CD4-positive, alpha-beta T cell treated with Interleukin-6 at 100 ng/mL for 8 hours (primary cell): ENCODE results near the gene CACNA1C.
"Not testable (repeated sequence)": the region's sequence is repeated elsewhere in the genome, so short reads cannot be mapped to it uniquely, and the experiment has no call there.

Source experiments
- DNase-seq: peaks from one replicate; pipeline ENCODE4 v3.0.0-alpha.2; 2020; ENCODE audit warnings: mixed read lengths, low spot score

Gene CACNA1C

GRCh38 chr12:2112401-2112800 is 59.6 kb downstream of the CACNA1C start:
- no peak for DNase-seq

DNA sequence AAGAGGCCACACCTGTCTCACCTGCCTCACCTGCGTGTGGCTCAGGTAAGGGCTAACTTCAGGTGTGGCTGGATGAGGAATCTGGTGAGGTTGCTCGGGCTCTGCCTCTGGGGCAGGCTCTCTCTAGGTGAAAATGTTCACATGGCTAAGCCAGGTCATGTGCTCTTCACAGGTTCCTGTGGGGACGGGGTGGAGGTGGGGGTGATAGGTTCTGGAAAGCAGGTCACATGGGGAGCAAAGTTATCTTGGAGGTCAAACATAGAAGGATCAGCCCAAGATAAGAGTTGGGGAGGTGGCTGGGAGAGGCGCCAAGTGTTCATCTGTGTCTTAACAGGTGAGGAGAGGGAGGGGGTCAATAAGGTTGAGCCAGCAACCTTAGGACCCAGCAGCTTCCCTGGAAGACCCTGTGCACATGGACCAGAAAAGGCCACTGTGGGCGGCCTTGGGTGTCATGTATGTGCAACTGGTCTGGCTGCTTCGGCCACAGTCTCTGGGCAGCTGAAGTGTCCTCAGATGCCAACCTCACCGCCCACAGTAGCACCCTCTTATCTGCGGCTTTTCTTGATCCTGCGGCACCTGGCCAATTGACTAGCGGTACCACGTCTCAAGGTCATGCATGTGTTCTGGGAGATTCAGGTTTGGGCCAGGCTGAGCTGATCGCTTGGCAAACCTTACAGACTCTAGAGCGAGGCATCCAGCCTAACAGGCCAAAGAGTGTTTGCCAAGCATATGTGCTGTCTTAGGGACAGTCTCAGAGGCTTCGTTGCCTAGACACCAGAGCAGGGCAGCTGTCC is 60.5 kb downstream of the CACNA1C start:
- no peak for DNase-seq

DNA sequence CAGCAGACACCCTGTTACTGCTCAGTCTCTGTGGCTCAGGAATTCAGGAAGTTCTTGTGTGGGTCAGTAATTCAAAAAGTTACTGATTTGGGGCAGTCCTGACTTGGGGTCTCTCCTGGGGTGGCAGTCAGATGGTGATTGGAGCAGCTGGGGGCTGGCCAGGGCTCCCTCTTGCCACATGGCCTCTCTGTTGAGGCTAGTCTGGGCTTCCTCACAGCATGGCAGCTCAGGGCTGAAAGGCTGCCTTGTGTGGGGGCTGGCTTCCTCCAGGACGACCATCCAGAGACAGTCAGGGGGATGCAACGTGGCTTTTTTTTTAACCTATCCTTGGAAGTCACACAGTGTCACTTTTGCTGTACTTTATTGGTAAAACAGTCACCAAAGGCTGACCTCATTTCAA is 61.3 kb downstream of the CACNA1C start:
- no peak for DNase-seq

DNA sequence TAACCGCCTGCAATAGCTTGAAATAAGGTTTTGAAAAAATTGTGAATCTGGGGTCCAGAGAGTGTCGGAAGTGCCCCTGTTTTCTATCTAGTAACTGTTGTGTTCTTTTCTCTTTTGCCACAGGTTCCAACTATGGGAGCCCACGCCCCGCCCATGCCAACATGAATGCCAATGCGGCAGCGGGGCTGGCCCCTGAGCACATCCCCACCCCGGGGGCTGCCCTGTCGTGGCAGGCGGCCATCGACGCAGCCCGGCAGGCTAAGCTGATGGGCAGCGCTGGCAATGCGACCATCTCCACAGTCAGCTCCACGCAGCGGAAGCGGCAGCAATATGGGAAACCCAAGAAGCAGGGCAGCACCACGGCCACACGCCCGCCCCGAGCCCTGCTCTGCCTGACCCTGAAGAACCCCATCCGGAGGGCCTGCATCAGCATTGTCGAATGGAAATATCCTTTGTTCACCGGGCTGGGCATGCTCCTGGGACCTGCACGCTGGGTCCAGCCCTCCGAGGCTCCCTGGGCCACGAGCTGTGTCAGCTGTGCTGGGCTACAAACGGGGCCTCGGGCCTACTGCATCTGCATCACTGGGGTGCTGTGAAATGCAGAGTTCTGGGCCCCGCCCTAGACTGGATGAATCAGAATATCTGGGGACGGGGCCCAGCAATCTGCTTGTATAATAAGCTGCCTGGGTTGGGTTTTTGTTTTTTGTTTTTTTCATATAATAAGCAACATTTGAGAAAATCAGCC is 62.5 kb downstream of the CACNA1C start:
- no peak for DNase-seq

DNA sequence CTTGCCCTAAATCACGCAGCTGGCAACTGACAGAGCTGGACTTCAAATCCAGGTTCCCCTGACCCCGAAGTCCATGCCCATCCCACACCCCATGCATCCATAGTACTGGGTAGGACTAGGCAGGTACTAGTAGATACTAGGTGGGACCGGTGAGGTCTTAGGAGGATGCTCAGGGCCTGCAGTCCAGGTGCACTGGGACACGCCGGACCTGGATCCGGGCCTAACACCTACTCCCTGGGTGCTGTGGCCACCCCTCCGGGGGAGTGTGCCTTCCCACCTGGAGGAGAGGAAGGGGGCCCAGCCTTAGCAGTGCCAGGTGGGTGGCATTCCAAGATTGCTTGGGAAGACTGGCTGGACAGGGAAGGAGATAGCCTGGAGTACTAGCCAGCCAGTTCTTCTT is 64.8 kb downstream of the CACNA1C start:
- no peak for DNase-seq

DNA sequence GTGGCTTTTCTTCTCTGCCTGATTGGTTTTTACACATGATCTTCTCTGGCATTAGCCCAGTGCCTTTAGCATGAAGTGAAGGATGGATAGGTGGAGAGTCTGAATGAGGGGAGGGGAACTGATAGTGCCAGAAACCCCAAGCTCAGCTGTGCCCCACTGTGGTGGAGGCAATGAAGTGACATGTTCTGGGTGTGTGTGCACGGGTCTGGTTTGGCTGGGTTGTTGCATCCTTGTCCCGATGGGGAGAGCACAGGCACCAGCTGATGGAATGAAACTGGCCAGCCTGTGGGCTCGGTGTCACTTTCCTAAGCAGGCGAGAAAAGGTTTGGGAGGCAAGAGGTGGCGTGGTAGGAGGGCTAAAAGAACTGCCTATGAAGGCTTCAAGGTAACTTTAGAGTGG is 65.3 kb downstream of the CACNA1C start:
- DNase-seq = no peak

DNA sequence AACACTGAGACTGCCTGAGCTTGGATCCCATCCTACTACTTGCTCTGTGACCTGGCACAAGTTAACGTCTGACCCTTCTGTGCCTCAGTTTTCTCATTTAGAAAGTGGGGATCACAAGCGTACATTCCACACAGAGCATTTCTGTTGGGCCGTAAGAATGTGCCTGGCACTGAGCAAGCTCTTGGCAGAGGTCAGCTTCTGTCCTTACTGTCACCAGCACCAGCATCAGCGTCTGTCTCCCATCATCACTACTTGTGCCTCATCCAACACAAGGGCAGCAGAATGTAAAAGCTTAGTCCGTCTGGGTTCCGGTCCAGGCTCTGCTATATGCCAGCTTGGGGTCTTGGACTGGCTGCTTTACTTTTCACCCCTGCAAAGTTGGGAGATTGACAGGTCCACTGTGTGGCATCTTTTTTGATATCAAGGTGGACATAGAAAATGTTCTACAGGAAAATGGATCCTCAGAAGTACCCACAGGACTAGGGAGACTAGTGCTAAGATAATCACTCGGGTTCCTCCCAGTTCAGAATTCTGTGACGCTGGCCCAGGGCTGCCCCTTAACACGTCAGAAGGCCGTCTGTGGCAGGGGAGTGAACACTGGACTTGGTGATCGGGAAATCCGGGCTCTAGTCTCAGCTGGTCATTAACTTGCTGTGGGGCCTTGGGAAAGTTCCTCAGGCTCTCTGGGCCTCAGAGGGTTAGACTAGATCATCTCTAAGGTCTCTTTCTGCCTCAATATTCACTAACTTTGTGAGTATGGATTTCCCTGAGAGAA is 65.9 kb downstream of the CACNA1C start:
- DNase-seq = no peak

DNA sequence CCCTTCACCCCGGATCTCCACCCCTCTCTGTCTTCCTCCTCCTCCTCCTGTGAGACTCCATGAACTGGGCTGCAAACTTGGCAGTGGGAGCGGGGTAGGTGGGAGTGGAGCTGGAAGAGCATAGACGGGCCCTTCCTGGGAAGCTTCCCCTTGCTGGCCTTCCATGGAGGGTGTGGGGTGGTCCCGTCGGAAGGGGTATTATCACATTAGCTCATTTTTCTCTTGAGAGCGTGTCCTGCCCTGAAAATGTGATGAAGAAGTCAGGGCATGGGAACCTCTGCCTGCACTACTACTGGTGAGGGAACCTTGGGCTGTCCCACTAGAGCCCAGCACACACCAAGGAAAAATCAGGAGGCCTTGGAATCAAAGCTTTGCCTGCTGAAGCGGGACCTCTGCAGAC is 66.5 kb downstream of the CACNA1C start:
- no peak for DNase-seq

- DNase-seq = no peak
Measured at GRCh38 chr12:2120982-2121758, 68.4 kb downstream of the CACNA1C start.

GRCh38 chr12:2124466-2125023 is 71.8 kb downstream of the CACNA1C start:
- DNase-seq = no peak

DNA sequence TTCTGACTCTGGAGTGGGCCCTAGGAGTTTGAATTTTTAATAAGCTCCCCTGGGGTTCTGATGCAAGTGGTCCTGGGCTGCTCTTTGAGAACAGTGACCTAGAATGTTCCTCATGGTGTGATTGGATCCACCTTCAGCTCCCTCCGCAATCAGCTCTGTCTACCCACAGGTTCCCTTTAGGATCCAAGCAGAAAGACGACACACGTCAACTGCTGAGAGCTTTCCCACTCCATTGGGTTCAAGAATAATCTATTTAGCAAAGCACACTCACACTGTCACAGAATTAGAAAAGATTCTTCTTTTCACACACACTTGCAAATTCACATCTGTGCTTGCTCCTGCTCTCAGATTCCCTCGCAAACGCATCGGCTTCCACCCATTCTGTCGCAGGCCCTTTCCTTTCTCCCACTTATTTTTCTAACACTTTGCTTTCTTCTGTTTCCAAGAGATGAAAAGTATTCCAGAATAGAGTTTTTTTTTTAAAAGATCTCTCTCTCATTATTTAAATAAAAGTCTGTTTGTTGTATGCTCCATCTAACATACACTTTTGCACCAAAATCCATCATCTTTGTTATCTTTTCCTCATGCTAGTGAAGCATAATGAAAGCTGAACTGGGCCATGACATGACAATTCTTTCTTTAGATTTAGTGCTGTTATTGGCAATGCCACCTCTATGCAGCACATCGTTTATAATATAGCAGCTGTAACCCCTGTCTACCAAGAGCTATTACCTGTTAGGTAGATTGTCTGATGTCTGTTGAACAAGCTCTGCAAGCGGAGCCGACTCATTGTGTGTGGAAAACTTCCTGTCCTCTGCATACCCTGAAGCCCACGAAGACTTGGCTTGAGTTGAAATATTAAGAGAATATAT is 73.1 kb downstream of the CACNA1C start:
- no peak for DNase-seq

DNA sequence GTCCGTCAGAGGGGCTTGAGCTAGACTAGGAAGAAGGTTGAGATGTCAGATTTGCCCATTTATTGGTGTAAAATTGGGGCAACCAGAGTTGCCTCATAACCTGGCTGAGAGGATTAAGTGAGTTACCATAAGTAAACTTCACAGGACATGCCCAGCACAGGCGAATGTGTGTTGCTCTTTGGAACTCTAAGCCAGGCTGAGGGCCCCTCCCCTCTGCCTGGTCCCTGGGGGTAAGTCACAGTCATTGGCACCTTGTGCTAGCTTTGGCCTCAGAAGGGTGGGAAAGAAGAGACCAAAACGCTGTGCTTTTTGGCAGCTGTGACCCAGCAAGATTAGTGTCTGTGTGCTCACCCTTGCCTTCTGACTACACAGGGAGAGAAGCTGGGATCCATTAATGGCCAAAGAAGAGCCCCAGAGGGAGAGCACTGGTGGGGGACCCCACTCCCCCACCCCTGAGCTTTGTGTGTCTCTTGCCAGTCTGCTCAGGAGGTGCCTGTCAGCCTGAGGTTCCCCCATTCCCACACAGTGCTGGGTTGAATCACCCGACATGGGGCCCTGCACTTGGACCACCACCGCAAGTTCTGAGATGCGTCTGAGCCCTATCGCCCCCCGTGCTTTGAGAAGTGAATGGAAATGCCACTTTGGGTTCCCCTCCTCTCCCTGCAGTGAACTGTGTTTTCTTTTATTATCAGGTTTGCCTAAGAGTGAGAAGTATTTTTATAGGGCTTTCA is 74.1 kb downstream of the CACNA1C start:
- DNase-seq = no peak

DNA sequence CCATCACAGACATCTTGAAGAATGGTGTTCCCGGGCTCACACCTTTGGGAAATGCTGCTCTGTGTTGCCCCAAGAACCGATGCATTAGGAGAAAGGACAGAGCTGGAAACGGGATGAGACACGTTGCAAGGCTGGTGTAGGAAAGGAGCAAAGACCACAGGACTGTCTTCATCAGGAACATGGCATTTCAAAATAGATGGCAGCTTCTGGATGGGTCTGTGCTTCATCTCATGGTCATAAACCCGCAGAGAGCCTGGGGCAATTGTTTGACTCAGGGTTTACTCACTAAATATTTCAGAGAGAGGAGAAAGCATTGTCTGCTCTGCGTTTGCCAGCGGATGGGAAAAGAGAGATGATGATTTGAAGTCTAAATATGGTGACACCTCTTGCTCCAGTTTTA is 76.3 kb downstream of the CACNA1C start:
- no peak for DNase-seq

DNA sequence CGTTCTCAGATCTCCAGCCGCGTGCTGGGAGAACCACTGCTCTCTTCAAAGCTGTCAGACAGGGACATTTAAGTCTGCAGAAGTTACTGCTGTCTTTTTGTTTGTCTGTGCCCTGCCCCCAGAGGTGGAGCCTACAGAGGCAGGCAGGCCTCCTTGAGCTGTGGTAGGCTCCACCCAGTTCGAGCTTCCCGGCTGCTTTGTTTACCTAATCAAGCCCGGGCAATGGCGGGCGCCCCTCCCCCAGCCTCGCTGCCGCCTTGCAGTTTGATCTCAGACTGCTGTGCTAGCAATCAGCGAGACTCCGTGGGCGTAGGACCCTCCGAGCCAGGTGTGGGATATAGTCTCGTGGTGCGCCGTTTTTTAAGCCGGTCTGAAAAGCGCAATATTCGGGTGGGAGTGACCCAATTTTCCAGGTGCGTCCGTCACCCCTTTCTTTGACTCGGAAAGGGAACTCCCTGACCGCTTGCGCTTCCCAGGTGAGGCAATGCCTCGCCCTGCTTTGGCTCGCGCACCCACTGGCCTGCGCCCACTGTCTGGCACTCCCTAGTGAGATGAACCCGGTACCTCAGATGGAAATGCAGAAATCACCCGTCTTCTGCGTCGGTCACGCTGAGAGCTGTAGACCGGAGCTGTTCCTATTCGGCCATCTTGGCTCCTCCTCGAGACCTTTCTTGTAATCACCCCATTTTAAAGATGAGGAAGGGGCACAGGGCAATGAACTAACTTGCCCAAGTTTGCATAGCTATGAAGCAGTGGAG is 83.1 kb downstream of the CACNA1C start:
- not testable (repeated sequence) for DNase-seq

GRCh38 chr12:2136901-2137300 is 84.1 kb downstream of the CACNA1C start:
- no peak for DNase-seq

DNA sequence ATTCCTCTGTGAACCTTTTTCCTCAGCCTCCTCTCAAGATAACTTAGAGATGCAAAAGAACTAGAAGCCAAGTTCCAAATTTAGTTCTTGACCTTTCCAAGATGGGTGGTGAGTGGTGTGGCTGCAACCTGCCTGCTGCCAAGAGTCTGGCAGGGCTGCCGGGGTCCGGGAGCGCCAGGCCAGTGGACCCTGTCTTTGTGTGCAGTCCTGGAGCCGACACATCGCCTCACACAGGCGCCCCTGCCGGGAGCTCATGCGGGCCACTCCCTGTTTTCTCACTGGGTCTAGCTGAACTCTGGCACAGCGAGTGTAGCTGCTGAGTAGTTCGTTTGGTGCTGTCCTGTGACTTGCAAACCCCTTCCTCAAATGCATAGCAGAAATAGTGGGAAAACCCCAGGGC is 84.9 kb downstream of the CACNA1C start:
- no peak for DNase-seq

- DNase-seq = no peak
Measured at GRCh38 chr12:2138294-2138693, 85.5 kb downstream of the CACNA1C start.

GRCh38 chr12:2138871-2139308 is 86.1 kb downstream of the CACNA1C start:
- no peak for DNase-seq

DNA sequence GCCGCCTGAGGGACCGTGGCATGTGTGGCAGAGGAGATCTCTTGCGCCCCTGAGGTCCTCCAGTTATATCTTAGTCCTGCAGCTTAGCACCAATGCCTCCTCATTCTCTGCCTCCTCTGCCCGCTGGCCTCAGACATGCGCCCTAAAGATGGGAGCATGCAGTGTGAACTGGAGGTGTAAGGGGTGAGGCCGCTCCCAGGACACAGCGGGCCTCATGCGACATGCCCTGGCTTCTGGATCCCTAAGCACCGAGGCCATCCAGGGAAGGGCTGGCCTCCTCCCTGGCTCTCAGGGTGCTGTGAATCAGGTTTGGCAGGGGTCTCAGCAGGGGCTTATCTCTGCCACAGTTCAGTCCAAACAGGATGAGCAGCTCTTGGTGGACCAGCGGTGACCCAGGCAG is 86.9 kb downstream of the CACNA1C start:
- DNase-seq = no peak
